GM20431 (cell line): ENCODE data around the gene TXNDC5.
"Not testable (repeated sequence)": the region's sequence is repeated elsewhere in the genome, so short reads cannot be mapped to it uniquely, and the experiment has no call there.

Experiments used
- in situ Hi-C: fragments of 300-500 bp; cut with MseI, MboI; formaldehyde crosslinking; loops from one replicate; pipeline ENCODE4 v1.15.0; 2020; ENCODE audit warnings: low sequenced_read_pairs; ENCODE audit not compliant: unreplicated experiment

Gene TXNDC5

GRCh38 chr6:7897461-7898192 lies 13.0 kb downstream of the TXNDC5 start:
- in situ Hi-C loops, result no loop called here

GRCh38 chr6:7896465-7896987 lies 14.1 kb downstream of the TXNDC5 start:
- in situ Hi-C loops, result no loop called here

GRCh38 chr6:7895125-7895423 lies 15.5 kb downstream of the TXNDC5 start:
- in situ Hi-C loops, result no loop called here

- in situ Hi-C loops, result no loop called here
These were observed 16.1 kb downstream of the TXNDC5 start for GRCh38 chr6:7894262-7895124.

- in situ Hi-C loops, result no loop called here
These were observed 17.2 kb downstream of the TXNDC5 start for GRCh38 chr6:7893342-7893741.

GRCh38 chr6:7892367-7892766 lies 18.2 kb downstream of the TXNDC5 start:
- in situ Hi-C loops, result not testable (repeated sequence)

- in situ Hi-C loops, result no loop called here
These were observed 19.3 kb downstream of the TXNDC5 start for GRCh38 chr6:7891078-7891872.

- in situ Hi-C loops, result no loop called here
These were observed 21.8 kb downstream of the TXNDC5 start for GRCh38 chr6:7888587-7889357.

- in situ Hi-C loops, result no loop called here
These were observed 23.2 kb downstream of the TXNDC5 start for GRCh38 chr6:7887278-7887991.

- in situ Hi-C loops, result no loop called here
These were observed 24.5 kb downstream of the TXNDC5 start for GRCh38 chr6:7886132-7886531.

GRCh38 chr6:7883381-7883780 lies 27.2 kb downstream of the TXNDC5 start:
- in situ Hi-C loops, result no loop called here

GRCh38 chr6:7882505-7883257 lies 27.9 kb downstream of the TXNDC5 start:
- in situ Hi-C loops, result no loop called here

- in situ Hi-C loops, result no loop called here
These were observed 28.7 kb downstream of the TXNDC5 start for GRCh38 chr6:7881765-7882500.

GRCh38 chr6:7880718-7881107 lies 29.9 kb downstream of the TXNDC5 start:
- in situ Hi-C loops, result no loop called here

GRCh38 chr6:7879980-7880717 lies 30.4 kb downstream of the TXNDC5 start:
- in situ Hi-C loops, result no loop called here

GRCh38 chr6:7879579-7879978 lies 31.0 kb downstream of the TXNDC5 start:
- in situ Hi-C loops, result no loop called here

- in situ Hi-C loops, result no loop called here
These were observed 31.5 kb downstream of the TXNDC5 start for GRCh38 chr6:7879043-7879442.
